Measurements from ENCODE around the gene ACLY. TPM values are rescaled to one million over a fixed set of nuclear protein-coding genes. Genes with fewer than 3 reads are reported as not detected.
A peak's percentile ranks its signal among the peaks of the same experiment; 100 is the strongest.
"Not testable (repeated sequence)": the region's sequence is repeated elsewhere in the genome, so short reads cannot be mapped to it uniquely, and the experiment has no call there.

Gene ACLY
- total RNA-seq, 1 donor from 2014 or later = 140 TPM

DNA sequence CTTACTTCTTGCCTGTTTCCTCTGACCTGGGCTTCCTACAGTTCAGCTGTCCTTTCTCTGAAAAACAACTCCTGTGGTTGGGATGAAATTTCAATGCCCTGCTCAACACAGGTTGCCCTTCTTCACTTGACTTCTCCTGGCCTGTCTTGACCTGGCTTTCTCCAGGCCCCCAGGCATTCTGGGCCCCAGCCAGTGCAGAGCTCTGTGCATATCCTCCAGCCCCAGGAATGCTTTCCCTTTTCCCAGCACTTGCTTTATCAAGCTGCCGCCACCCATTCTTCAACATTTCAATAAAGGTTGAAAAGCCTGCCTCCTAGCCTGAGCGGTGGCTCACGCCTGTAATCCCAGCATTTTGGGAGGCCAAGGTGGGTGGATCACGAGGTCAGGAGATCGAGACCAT, 22.4 kb upstream of the ACLY start:
- no peak for DNase-seq (ENCODE audit: low spot score)

DNA sequence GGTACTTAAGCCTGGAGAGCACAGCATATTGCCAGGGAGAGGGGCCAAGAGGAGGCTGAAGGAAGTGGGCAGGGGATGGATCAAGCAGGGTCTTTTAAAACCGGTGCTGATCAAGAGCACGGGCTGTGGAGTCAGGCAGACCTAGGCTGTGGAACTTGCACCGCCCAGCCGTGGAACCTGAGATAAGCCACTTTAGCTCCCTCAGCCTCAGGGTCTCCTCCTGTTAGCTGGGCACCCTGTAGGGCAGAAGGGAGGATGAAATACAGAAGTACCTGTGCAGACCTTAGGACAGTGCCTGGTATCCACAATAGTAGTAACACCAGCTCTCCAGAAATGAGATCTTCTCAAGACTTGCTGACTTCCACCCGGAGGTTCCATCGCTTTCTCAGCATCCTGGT, 20.9 kb upstream of the ACLY start:
- no peak for DNase-seq (ENCODE audit: low spot score)

DNA sequence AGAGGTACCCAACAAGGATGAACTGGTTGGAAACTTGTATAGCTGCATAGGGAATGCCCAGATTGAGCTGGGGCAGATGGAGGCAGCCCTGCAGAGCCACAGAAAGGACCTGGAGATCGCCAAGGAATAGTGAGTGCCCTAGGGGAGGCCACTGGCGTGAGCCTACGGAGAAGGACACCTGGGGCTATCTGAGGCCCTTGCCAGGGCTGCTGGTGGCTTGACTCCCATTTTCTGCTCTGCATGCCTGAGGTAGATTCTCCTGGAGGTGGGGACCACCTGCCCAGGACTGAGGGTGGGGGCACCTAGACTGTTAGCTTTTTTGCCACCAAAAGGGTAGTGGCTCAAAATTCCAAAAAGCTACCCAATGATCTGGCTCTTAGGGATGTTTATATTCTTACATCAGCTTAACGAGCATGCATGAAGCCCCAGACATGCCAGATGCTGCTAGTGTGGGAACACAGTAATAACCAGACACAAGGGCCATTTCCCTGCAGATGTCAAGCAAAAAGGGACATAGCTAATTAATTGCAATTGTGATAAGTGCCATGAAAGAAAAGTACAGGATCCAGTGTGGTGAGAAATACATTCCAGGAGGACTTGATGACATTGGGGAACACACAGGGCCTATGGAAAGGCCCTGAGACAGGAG, 20.4 kb upstream of the ACLY start:
- no peak for DNase-seq (ENCODE audit: low spot score)

DNA sequence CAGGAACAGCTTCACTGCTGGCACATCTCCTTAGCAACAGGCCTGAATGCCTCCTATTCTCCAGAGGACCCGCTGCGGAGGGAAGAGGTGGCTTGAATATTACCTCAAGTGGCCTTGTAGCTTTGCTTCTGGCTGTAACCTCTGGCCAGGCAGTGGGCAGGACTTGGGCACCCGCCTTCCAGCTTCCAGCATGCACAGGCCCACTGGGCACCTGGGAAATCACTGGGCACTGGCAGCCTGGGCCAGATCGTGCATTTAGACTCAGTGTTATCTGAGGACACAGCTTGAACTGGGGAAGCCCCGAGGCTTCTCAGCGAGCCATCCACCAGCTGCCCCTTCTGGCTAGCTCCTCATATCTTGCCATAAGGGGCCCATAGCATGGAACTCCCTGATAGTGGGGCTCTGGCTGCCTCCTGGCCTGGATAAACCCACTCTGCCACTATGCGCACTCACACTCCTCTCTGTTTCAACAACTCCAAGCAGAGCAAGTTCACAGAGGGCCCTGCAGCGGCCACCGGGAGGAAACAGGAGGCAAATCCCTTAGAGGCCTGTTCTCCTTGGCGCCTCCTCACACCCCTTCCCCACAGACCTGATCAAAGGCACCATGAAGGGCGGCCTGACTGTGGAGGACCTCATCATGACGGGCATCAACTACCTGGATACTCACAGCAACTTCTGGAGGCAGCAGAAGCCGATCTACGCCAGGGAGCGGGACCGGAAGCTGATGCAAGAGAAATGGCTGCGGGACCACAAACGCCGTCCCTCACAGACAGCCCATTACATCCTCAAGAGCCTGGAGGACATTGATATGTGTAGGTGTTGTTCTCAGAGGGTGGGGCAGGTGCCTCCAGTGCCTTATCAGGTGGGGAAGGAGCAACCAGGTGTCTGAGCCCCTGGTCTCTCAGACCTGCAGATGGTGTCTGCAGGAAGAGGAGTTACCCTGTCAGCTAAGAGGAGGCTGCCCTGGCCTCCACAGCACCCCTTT, 19.5 kb upstream of the ACLY start:
- no peak for DNase-seq (ENCODE audit: low spot score)

DNA sequence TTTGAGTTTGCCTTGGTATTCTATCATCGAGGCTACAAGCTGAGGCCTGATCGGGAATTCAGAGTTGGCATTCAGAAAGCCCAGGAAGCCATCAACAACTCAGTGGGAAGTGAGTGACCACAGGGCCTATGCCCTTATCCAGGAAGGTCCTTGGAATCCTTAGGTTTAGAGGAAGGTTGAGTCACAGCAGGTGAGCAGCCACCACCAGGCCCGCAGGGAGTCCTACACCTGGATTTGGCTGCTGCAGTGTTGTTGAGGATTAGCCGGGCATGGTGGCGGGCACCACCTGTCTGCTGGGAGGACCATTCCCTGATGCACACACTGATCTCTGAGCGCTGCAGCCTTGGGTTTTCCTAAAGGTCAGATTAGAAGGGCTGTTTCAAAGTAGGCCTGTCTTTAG, 16.9 kb upstream of the ACLY start:
- DNase-seq (ENCODE audit: low spot score) = no peak

DNA sequence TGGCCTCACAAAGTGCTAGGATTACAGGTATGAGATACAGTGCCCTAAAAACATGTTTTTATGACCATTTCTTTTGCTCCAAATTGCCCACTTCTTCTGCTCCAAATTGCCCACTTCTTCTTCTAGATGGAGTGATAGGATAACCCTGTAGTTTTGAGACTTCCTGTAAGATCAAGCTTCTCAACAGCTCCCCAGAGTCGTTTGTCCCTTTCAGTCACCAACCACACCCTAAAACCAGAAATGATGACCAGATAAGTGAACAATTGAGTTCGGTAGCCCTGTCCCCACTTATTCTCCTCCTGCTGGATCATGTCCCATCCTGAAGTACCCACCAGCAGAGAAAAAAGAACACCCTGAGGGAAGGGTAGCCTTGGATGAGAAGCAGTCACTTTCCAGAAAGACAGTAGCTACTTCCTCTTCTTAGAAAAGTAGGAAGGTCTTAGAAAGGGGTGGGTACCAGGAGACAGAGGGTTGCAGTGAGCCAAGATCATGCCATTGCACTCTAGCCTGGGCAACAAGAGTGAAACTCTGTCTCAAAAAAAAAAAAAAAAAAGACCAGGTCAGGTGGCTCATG, 14.2 kb upstream of the ACLY start:
- no peak for DNase-seq (ENCODE audit: low spot score)

DNA sequence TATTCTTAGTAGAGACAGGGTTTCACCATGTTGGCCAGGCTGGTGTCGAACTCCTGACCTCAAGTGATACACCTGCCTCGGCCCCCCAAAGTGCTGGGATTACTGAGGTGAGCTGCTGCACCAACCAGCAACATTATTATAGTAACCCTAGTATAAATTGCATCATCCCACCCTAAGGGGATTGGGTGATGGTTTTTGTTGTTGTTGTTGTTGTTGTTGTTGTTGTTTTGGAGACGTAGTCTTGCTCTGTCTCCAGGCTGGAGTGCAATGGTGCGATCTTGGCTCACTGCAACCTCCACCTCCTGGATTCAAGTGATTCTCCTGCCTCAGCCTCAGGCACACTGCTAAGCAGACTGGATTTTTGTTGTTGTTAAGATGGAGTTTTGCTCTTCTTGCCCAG, 13.0 kb upstream of the ACLY start:
- DNase-seq (ENCODE audit: low spot score) = not testable (repeated sequence)

DNA sequence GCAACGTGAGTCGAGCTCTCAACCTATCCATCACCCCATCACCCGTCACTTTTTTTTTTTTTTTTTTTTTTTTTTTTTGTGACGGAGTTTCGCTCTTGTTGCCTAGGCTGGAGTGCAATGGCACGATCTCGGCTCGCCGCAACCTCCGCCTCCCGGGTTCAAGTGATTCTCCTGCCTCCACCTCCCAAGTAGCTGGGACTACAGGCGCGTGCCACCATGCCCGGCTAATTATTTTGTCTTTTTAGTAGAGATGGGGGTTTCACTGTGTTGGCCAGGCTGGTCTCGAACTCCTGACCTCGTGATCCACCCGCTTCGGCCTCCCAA, 12.0 kb upstream of the ACLY start:
- not testable (repeated sequence) for DNase-seq (ENCODE audit: low spot score)

DNA sequence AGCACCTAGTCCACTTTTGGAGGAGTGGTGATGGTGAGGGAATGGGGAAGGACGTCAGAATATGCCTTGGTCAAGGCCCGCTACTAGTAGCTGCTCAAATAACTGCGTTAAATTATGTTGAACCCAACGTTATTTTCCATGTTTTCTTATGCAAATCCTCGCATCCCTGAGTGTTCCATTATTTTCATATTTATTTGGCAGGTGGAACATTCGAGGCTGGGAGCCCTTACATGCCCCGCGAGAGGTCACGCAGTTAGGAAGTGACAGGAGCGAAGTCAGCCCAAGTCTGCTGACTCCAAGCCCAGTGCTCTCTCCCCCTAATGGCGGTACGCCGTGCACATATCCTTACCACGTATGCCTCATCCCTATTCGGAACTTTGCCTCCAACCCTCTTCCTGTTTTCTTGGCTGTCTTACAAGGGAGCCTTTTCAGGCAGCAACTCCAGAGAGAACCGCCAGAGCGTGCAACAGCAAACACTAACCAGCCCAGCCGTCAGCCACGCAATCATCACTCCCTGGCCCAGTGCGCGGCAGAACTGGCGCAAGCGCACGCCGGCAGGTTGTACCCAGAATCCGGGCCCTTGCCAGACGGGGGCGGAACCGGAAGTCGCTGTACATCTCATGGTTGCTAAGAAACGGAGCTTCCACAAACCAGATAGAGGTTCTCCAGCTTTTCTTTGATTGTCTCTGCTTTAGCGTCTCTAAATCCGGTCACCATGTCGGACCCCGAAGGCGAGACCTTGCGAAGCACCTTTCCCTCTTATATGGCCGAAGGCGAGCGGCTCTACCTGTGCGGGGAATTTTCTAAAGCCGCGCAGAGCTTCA, 11.5 kb upstream of the ACLY start, which contains the start of gene ODAD4:
Gene ODAD4, plus strand, starts transcription at position 609 of the 824 bp plus-strand sequence. Its CDS starts 107 bp downstream, at position 716.
- peak; percentile 98 for DNase-seq (ENCODE audit: low spot score)

DNA sequence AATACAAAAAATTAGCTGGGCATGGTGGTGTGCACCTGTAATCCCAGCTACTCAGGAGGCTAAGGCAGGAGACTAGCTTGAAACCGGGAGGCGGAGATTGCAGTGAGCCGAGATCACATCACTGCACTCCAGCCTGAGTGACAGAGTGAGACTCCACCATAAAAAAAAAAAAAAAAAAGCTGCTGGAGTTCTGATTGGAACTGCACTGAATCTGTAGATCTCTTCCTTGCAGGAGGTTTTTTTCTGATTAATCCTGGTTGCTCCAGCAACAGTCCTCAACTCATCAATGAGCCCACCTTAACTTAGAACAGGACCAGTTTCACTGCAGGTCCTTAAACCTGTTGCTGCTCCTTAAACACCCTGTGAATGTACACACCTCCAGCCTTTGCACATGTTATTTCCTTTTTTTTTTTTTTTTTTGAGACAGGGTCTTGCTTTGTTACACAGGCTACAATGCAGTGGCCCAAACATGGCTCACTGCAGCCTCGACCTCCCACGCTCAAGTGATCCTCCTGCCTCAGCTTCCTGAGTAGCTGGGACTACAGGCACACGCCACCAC, 10.0 kb upstream of the ACLY start:
- DNase-seq (ENCODE audit: low spot score) = no peak

DNA sequence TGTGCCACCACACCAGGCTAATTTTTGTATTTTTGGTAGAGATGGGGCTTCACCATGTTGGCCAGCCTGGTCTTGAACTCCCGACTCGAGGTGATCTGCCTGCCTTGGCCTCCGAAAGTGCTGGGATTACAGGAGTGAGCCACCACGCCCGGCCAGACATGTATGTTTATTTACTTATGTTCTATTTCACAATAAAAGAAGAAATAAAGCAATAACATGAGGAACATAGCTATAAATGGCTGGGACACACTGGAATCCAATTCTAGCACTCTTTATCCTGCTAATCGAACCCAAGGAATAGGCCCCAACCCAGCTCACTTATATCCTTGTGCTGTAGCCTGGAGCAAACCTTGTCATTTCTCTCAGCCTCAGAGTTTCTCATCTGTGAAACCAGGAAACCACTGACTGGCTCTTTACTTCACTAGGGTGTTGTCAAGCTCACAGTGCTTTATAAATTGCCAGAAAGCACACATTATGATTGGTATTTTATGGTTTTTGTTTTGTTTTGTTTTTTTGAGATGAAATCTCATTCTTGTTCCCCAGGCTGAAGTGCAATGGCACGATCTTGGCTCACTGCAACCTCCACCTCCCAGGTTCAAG, 7.3 kb upstream of the ACLY start:
- DNase-seq (ENCODE audit: low spot score) = no peak

DNA sequence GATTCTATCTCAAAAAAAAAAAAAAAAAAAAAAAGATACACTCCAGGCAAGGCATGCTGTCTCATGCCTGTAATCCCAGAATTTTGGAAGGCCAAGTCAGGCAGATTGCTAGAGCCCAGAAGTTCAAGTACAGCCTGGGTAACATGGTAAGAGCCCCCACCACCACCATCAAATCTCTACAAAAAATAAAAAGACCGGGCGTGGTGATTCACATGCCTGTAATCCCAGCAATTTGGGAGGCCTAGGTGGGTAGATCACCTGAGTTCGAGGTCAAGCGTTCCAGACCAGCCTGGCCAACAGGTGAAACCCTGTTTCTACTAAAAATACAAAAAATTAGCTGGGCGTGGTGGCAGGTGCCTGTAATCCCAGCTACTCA, 1.8 kb upstream of the ACLY start:
- DNase-seq (ENCODE audit: low spot score) = no peak

DNA sequence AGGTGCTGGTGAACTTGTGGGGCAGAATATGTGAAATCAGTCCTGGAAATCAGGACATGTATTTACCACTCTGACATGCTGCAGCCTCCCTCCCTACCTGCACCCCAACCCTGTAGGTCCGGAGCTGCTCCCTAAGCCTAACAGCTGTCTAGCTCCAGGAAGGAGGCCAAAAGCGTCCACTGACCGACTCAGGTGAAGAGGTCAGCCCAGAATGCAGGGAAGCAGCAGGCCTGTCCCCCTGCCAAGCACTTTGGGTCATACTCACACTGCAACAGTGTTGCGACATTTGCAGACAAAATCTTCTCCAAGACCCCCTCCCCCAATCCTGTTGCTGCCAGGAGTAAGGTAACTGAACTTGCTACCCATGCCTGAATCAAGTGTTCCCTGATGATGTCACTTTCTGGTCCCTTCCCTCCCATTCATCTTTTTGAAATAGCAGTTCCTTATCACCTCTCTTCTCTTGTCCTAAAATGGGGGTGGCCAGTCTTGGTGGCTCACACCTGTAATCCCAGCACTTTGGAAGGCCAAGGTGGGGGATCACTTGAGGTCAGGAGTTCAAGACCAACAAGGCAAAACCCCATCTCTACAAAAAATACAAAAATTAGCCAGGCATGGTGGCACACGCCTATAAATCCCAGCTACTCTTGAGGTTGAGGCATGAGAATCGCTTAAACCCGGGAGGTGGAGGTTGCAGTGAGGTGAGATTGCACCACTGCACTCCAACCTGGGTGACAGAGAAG, 1.3 kb upstream of the ACLY start:
- no peak for DNase-seq (ENCODE audit: low spot score)

DNA sequence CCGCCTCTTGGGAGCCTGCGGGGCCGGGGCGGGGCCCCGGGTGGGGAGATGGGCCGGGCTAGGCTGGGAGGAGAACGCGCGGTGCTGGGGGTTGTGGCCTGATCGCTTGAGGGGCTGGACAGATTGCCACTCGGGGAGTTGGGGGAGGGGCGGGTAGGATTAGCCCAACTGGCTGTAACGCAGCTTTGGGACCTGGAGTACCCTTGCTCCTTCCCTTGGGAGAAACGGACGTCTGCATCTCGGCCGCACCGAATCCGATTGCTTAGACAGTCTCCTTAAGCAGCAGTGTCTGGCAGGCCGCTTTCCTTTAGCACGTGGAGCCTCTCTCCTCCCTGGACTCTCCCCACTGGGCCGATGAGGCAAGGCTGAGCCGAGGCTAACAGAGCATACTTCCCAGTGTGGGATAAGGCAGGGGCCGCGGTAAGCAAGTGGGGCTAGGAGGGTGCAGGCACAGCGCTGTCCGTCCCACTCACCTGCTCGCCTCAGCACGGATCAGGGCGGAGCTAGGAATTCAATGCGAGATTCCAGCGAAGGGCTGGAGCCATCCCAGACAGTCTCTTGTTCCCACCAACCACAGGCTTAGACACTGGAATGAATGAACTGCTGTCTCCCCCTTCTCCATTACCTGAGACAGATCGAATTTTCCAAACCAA, 540 bp upstream of the ACLY start:
- DNase-seq (ENCODE audit: low spot score) = no peak

DNA sequence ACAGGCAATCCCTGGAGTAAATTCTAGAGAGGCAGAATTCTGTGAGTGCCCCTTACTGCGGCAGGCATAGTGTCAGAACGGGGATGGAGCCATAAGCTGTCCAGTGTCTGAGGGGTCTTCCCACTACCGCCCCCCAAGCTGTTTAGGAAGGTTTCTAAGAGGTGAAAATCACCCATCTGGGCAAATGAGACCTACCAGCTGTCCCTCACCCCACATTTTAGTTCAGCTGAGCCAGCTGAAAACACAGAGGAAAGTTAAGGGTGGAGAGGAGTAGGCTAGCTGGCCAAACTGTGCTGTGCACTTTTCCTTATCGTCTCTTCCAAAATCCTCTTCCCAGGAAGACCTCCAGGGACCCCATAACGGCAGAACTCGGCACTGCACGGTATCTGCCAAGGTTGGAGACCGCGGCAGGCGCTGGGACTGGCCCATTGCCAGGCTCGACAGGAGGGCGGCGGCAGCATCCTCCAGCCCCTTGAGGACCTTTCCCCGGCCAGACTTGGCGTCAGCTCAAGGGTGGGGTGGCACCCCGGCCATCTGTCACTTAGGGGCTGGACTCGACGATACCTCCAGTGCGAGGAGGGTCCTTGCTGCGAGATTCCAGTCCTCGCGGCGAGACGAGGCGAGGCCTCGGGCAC, 955 bp downstream of the ACLY start:
- peak; percentile 92 for DNase-seq (ENCODE audit: low spot score)

DNA sequence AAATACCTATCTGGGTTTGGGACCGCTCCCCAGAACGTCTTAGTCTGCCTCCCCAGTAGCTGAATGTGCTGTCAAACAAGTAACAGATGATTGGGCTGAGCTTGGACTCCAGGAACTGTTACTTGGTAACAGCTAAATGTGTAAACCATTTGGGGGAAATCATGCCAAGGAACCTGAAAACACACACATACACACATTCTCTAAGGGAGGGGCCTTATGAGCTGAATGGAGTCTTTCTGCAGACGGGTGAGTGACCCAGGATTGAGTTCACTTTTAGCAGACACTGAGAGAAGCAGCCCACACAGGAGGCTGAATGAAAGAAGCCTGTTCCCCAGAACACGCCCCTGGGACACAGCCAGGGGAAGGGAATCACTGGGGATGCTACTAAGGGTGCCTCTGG, 1.6 kb downstream of the ACLY start:
- DNase-seq (ENCODE audit: low spot score) = no peak

DNA sequence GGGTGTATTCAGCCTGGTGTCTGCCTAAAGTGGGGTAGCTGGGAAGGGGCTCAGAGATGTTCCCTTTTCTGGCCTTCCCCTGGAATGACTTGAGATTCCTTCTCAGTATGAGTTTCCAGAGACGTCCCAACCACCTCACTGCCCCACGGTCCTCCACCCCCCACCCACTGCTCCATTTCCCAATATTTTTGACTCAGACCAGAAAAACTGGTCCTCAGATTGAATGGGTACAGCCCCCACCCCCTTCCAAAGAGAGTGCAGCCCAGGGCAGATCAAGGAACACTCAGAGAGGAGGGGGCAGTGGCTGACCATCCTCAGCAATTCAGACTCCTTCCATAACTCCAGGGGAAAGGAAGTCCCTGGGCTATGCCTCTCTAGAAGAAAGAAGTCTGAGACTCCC, 3.2 kb downstream of the ACLY start:
- no peak for DNase-seq (ENCODE audit: low spot score)

DNA sequence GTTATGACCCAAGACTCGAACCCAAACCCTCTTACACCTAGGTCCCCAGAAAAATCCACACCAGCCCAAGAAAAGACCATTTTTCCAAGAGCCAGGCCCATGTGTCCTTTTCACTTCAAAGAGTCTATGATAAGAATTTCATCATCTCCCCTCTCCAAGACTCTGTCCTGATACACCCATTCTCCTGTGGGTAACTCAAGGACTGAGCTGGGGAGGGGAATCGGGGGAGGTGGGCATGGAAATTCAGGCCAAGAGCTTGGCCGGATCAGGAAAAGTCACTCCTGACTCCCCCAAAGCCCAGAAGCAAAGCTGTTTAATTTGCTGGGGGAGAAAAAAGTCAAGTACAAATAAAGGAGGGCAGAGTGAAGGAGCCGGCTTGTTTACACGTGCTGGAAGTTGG, 3.7 kb downstream of the ACLY start:
- no peak for DNase-seq (ENCODE audit: low spot score)

DNA sequence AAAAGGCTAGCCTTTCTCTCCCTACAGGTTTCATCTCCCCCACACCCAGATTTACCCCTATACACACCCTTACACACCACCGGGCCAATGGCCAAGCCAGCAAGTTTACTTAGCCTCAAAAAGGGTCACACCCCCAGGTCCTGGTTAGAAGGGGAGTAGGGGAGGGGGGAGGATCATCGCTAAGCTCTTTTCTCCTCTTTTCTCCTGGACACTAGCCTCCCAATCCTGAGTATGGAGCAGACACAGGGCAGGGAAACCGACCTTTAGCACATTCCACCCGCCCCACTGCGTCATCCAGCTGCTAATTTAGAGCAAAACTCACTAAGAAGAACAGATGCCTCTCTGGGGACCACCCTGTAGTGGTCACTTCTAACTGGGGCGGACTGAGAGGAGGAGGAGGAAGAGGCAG, 4.4 kb downstream of the ACLY start:
- no peak for DNase-seq (ENCODE audit: low spot score)

Measured in mesenteric fat pad (tissue), 1 donor.